ENCODE data around the gene EXTL2.
"Not testable (repeated sequence)": the region's sequence is repeated elsewhere in the genome, so short reads cannot be mapped to it uniquely, and the experiment has no call there.

The EXTL2 gene, protein sequence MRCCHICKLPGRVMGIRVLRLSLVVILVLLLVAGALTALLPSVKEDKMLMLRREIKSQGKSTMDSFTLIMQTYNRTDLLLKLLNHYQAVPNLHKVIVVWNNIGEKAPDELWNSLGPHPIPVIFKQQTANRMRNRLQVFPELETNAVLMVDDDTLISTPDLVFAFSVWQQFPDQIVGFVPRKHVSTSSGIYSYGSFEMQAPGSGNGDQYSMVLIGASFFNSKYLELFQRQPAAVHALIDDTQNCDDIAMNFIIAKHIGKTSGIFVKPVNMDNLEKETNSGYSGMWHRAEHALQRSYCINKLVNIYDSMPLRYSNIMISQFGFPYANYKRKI

DNA sequence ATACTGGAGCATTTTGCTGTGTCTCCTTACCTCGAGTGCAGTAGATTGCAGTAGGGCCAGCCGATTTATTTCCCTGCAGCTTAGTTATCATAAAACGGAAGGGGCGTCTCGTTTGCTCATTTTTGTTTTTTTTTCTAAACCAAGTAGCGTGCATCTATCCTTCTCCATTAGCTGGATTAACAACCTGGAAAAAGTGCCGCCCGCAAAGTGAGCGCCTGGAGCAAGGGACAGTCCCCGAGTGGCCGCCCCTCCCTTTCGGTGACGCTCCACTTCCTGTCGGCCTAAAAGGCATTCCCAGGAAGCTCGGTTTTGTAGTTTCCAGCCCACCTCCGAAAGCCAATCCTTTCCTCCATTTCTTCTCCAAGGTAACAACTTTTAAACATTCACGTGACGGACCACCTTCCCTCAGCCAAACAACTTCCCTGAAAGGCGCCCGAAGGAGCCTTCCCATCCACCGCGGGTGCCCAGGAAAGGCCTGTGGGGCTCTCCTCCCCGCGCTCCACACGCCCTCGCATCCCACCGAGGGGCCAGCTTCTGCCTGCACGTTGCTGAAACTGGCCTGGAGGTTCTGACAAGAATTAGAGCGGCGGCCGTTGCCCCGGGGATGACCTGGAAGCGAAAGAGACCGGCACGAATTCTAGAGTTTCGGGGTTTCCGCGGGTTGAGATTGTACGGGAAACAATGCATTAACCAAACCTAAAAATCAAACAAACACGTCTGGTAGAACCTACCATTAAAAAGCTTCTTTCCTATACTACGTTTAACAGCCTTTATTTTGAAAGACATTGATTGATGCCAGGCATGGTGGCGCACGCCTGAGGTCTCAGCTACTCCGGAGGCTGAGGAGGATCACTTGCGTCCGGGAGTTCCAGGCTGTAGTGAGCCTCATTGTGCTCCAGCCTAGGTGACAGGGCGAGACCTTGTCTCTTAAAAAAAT, at the start of gene EXTL2:
EXTL2 (minus strand) TSS at position 240 of the 937 bp plus-strand sequence. CDS start 6,085 bp downstream, outside the sequence.
- peak; percentile 57 for DNase-seq

DNA sequence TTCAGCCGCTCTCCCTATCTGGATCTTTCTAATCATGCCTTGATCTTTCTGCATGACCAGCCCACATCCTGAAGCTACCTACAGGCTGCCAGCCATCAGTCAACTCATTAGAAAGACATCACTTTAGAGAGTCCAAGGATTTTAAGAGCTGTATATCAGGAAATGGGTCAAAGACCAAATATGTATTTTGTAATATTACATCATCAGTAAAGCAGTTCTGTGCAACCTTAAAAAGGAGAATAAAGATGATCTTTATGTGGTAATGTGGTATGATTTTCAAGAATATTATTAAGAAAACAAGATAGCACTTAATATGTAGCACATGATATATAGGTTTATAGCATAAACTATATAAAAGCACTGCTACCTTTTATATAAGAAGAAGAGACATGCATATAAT, 48.9 kb upstream of the EXTL2 start:
- DNase-seq, result no peak

DNA sequence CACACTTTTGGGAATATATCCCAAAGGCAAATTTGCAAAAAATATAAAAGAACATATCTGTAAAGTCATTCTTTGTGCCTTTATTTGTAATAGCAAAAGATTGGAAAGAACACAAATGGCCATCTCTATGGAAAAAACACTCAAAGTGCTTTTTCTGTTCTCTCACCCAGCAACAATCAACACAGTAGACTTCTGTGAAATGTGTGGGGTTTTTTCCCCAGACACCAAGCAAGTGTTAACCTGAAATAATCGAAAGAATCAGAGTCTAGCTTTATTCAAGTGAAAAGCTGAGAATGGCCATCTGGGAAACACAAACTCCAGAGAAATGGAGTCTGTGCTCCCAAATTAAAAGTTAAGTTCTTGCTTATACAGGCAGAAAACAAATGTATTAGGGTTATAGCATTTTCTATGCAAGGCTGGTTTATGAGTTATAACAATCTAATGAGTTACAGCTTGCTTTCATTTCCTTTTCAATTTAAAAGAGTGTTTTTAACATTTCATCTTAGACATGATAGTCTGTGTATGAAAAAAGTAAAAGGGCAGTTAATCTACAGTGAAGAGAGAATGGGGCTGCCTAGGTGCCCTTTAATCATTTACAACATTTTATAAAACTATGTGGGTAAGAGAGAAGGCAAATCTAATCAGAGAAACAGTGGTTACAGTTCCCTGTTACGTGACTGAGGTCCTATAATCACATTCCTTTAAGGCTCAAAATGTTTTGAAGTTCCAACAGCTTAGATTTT, 47.8 kb upstream of the EXTL2 start:
- DNase-seq, result no peak

DNA sequence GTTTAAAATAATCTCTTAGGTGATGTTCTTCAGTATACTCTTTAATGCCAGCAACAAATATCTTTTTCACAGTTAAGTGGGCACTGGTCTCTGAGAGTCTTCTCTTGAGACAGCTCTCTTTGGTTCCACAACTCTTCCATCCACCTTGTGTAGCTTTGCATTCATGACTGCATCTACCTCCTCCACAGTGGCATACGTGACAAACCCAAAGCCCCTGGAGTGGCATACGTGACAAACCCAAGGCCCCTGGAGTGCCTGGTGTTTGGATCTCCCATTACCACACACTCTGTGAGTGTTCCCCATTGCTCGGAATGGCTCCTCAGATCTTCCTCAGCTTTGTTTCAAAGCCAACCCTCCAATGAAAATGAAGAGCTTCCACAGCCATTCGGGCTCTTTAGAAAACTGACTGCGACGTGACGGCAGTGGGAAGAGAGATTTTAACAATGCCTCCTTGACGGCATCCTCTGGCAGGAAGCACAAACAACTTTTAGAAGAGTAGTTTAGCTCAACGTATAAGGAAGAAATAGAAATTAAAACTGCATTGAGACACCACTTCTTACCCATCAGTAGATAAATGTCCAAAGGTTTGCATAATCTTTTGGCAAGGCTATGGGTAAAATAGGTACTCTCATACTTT, 47.1 kb upstream of the EXTL2 start:
- no peak for DNase-seq

DNA sequence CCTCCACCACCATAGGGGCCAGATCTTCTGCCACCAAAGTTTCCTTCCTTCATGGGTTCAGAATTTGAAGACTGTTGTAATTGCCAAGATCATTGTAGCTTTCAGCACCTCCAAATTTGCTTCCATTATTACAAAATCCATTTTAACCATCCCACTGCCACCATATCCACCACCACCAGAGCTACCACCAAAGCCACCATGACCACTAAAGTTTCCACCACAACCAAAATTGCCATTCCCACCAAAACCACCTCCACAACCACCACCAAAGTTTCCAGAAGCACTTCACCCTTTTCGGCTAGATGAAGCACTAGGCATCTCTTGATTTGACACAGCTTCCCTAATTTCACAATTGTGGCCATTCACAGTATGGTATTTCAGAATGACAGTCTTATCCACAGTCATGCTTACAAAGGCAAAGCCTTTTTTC, 46.5 kb upstream of the EXTL2 start:
- DNase-seq, result no peak

DNA sequence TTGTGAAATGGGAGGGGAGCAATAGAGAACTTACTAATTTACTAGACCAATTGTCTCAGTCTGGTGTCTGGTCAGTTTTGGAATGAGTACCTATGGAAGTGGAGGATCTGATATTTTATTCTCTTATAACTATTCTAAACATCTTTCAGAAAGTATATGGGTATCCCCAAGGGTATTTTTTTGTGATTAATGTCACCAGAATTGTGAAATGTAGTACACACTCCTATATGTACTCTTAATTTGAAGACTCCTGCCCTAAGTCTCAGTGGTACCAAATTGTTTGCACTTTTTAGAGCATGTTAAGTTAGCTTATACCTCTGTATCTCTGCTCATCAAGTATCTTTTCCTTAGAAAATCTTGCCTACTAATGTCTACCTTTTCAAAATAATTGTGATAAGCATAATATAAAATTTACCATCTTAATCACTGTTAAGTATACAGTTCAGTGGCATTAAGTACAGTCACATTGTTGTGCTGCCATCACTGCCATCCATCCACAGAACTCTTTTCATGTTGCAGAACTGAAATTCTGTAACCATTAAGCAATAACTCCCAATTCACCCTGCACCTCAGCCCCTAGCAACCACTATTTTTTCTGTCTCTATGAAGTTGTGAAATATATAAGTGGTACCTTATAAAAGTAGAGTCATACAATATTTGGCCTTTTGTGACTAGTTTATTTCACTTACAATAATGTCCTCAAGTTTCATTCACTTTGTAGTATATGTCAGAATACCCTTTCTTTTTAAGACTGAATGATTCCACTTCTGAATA, 41.7 kb upstream of the EXTL2 start:
- DNase-seq, result no peak

GRCh38 chr1:100933555-100933954, 38.9 kb upstream of the EXTL2 start:
- not testable (repeated sequence) for DNase-seq

DNA sequence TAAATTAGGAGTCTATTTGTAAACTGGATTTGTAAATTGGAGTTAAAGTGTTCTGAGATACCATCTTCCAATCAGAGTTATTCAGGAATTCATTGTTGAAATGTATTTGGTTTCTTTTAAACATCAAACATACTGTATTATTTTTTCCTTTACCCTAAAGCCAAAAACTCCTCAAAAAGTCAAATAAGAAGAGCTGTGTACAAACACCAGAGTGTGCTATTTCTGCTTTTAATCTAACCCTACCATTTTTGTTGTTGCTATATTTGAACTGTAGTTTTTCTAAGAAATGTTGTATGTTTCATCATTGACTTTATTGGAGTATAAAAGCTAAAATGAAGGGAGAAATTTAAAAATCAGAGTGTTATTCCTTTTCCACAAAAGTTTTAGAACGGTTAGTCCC, 37.1 kb upstream of the EXTL2 start:
- DNase-seq, result no peak

DNA sequence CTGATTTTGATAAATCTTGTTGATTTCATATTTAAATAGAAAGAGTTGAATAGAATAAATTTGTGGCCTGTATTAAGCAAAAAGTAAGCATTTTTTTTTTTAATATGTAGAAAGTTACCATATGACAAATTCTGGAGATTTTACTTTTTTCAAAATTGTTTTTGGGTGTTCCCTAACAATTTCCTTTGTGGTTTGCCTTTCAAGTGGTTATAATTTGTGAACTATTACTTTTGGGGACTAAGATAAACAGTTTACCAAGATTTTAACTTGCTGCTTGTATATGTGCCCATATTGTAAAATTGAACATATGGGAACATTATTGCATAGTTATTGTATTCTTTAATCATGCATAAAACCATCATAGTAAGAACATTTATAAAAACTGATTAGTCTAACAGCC, 35.9 kb upstream of the EXTL2 start:
- no peak for DNase-seq

DNA sequence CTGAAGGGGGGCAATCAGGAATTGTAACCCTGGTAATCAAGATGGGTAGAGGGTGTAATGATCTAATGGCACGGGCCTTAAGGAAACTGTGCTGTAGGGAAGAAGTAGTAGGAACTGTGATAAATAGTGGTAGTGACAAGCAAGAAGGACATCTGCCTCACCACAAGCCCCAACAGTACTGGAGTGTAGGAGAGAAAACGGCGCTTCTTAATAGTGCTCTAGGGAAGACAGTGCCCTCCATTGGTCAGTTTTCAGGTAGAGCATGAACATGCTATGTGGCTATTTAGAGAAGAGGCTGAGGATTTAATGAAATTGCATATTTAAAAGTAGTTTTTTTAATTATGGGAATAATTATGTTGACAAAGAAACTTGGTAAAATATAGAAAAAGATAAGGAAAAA, 33.5 kb upstream of the EXTL2 start:
- DNase-seq, result no peak

DNA sequence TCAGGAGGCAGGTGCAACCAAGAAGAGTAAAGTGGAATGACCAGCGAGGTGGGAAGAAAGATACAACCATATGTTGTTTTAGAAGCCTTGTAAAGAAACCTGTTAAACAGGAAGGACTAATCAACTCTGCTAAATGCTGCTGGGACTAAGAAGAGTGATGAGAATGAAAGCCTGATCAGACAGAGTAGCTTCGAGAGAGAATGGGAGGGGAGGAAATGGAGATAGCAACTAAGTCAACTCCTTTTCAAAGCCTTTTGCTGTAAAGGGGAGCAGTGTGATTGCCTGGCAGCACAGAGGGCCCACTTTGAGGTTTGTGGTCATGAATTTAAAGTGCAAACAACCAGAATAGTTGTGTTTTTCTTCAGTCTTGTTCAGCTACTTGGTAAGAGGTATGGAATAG, 32.6 kb upstream of the EXTL2 start:
- no peak for DNase-seq

DNA sequence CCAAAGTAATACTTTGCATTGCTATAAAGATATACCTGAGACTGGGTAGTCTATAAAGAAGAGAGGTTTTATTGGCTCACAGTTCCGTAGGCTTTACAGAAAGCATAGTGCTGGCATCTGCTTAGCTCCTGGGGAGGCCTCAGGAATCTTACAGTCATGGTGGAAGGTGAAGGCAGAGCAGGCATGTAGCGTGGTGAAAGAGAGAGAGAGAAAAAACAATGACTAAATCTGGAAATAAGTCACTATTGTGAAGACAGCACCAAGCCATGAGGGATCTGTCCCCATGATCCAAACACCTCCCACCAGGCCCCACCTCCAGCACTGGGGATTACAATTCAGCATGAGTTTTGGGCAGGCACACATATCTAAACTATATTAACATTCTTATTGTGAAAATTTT, 31.6 kb upstream of the EXTL2 start:
- DNase-seq, result no peak

DNA sequence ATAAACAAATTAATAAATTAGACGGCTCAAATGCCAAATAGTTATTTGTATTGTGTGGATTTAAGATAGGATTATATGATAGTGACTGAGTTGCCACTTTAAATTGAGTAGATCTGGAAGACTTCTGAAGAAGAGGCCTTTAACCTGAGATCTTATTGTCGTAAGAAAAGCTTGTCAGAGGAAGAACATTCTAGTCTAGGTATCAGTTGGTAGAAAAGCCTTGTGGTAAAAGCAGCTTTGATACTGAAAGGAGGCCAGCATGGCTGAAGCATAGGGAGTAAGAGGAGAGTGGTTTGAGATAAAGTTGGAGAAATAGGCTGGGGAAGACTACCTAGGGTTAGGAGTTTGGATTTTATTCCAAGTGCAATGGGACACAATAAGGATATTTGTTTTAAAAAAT, 30.3 kb upstream of the EXTL2 start:
- no peak for DNase-seq

GRCh38 chr1:100924212-100924611, 29.6 kb upstream of the EXTL2 start:
- peak; percentile 19 for DNase-seq

DNA sequence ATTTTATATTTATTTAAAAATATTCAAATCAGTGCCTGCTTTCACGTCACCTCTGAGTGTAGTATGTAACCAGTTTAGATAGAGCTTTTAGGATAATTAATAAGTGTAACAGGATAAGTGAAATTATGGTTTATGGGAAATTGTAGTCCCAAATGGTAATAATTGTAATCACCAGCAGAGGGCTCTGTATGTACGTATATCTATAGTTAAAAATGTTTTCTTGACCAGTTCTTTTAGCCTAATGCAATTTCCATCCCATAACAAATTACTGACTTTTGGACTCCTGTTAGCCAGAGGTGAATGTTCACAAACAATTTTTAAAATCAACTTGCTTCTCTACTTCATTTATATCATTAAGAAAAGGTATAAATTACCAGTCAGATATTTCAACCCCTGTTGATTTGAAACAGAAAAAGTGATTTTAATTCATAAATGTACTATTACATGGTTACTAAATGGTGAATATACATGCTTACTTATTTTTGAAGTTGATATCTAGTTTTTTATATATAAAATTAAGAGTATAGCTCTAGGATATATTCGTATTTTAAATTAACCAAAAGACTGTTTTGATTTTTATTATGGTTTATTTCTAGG, 26.6 kb upstream of the EXTL2 start:
- DNase-seq, result no peak

DNA sequence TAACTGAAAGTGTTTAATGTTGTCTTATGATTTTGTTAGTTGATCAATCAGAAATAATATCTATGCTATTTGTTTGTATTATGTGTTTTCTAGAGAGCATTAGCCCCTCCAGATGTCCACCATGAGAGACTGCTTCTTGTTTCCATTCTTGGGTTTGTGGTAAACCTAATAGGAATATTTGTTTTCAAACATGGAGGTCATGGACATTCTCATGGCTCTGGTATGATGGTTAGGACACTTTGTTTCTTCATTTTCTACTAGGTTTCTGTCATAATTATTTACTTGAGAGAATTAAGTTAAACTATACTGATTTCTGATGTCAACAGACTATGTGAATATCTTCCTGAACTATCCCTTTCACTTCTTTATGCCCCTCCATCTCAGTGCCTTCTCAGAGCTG, 17.4 kb upstream of the EXTL2 start:
- DNase-seq, result no peak

- no peak for DNase-seq
Measured at GRCh38 chr1:100909018-100909417, 14.4 kb upstream of the EXTL2 start.

DNA sequence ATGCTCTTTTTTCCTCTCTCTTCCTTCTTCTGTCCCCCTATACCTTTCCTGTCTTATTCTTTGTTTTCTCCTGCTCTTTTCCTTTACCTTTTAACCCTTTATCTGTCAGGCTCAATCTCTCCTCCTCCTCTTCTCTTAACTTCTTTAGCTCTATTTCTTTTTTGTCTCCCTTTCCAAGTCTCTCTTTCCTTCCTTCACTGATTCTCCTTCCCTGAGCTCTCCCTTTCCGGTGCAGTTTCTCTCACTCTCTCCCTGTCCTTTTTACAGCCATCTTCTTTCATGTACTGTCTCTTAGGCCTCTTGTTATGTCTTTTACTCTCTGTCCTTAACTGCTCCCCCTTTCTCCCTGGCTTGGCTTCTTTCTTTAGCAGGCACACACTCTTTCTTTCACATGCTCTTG, 13.2 kb upstream of the EXTL2 start:
- no peak for DNase-seq

GRCh38 chr1:100905181-100905580, 10.5 kb upstream of the EXTL2 start:
- no peak for DNase-seq

DNA sequence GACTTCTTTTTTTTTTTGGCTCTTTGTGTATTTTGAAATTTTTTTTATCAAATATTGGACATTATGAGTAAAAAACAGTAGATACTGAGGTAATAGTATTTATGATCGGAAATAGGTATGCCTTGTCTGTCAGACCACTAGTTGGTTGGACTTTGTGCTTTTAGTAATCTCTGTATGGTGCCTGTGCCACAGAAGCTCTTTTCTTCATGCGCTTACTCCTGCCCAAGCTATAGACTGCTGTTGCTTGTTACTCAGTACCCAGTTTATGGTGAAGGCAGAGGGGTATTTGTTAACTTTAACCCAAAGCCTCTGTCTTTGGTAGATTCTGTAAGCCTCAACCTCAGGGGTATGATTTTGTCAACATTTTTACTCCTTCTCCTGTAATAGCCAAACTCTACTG, 9.9 kb upstream of the EXTL2 start:
- DNase-seq, result no peak

GRCh38 chr1:100903777-100904176, 9.1 kb upstream of the EXTL2 start:
- DNase-seq, result no peak

DNA sequence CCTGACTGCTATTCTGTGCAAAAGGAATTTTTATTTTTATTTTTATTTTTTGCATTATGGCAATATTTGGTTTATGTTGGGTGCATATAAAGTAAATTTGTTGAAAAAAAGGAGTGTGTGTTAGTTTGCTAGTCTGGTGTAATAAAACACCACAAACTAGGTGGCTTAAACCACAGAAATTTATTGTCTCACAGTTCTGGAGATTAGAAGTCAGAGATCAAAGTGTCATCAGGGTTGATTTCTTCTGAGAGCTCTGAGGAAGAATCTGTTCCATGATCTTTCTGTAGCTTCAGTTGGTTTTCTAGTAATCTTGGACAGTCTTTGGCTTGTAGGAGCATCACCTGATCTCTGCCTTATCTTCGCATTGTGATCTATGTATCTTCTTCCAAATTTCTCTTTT, 7.7 kb upstream of the EXTL2 start:
- no peak for DNase-seq

Measured in stimulated activated CD4-positive, alpha-beta T cell treated with anti-CD3 and anti-CD28 coated beads, Interleukin-12 subunit alpha, Interleukin-12 subunit beta, amount 100 ng/mL, for 4 hours (primary cell).